Glutamatergic neuron (in vitro differentiated cells): ENCODE results near the gene RTN4IP1. TPM values are rescaled to one million over a fixed set of nuclear protein-coding genes. Genes with fewer than 3 reads are reported as not detected.

ENCODE experiments used
- DNase-seq: peaks from one replicate; pipeline ENCODE4 v3.0.0; 2022
- H3K27ac Mint-ChIP-seq: one replicate; pipeline ENCODE4 v1.8.0; 2020; ENCODE audit warnings: mild to moderate bottlenecking, mixed read lengths, inconsistent platforms; ENCODE audit not compliant: unreplicated experiment
- H3K27me3 Mint-ChIP-seq: one replicate; pipeline ENCODE4 v1.8.0; 2020; ENCODE audit warnings: mild to moderate bottlenecking, moderate library complexity, mixed read lengths, inconsistent platforms; ENCODE audit not compliant: unreplicated experiment
- H3K36me3 Mint-ChIP-seq: one replicate; pipeline ENCODE4 v1.8.0; 2020; ENCODE audit warnings: mild to moderate bottlenecking, mixed read lengths, inconsistent platforms; ENCODE audit not compliant: unreplicated experiment
- H3K4me1 Mint-ChIP-seq: one replicate; pipeline ENCODE4 v1.8.0; 2020; ENCODE audit warnings: mild to moderate bottlenecking, low read depth, mixed read lengths, inconsistent platforms; ENCODE audit not compliant: unreplicated experiment
- H3K4me3 Mint-ChIP-seq: one replicate; pipeline ENCODE4 v1.8.0; 2020; ENCODE audit warnings: mild to moderate bottlenecking, mixed read lengths, inconsistent platforms; ENCODE audit not compliant: unreplicated experiment
- H3K9me3 Mint-ChIP-seq: one replicate; pipeline ENCODE4 v1.8.0; 2020; ENCODE audit warnings: mild to moderate bottlenecking, moderate library complexity, mixed read lengths, inconsistent platforms; ENCODE audit not compliant: unreplicated experiment
- total RNA-seq: library from RNA; stranded (reverse); fragmentation: NEBNext Ultra II Directional; extraction: Animal tissue kit (Norgen Biotek cat#: 25700); gene quantifications from one replicate; pipeline ENCODE4 v1.2.1, GENCODE V29; 2021; ENCODE audit not compliant: unreplicated experiment
- TF ChIP-seq, protein P1 (sequence below): fragments of 200-600 bp; sonication (generic); IDR thresholded peaks from one replicate; pipeline ENCODE4 v1.5.0; 2021; ENCODE audit not compliant: partially characterized antibody, unreplicated experiment

RTN4IP1 gene
- total RNA-seq, 1 donor from 2014 or later, result 4.7 TPM

- TF ChIP-seq, protein P1, sequence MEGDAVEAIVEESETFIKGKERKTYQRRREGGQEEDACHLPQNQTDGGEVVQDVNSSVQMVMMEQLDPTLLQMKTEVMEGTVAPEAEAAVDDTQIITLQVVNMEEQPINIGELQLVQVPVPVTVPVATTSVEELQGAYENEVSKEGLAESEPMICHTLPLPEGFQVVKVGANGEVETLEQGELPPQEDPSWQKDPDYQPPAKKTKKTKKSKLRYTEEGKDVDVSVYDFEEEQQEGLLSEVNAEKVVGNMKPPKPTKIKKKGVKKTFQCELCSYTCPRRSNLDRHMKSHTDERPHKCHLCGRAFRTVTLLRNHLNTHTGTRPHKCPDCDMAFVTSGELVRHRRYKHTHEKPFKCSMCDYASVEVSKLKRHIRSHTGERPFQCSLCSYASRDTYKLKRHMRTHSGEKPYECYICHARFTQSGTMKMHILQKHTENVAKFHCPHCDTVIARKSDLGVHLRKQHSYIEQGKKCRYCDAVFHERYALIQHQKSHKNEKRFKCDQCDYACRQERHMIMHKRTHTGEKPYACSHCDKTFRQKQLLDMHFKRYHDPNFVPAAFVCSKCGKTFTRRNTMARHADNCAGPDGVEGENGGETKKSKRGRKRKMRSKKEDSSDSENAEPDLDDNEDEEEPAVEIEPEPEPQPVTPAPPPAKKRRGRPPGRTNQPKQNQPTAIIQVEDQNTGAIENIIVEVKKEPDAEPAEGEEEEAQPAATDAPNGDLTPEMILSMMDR, result no peak
- Mint-ChIP-seq H3K9me3 (no peaks in the 10 kb centered on the region), H3K27me3 (peaks cover 3% of the 10 kb centered on the region), H3K4me1 (peaks cover 7% of the 10 kb centered on the region), H3K4me3 (no peak overlapping the region), H3K36me3 (no peaks in the 10 kb centered on the region), H3K27ac (no peak overlapping the region)
- no peak for DNase-seq
These were observed 56.3 kb downstream of the RTN4IP1 start for GRCh38 chr6:106572875-106573585.

GRCh38 chr6:106572436-106572835, 56.9 kb downstream of the RTN4IP1 start:
- no peak for DNase-seq
- H3K4me3 Mint-ChIP-seq, result no peak overlapping the region
- TF ChIP-seq, protein P1, result no peak

GRCh38 chr6:106569428-106569827, 59.9 kb downstream of the RTN4IP1 start:
- H3K4me3 Mint-ChIP-seq, result no peak overlapping the region
- peaks cover 5% of the 10 kb centered on the region for H3K4me1 Mint-ChIP-seq
- H3K27ac Mint-ChIP-seq, result no peak overlapping the region

More at GRCh38 chr6:106572436-106572835, 56.9 kb downstream of the RTN4IP1 start:
- H3K27me3 Mint-ChIP-seq, result peaks cover 5% of the 10 kb centered on the region
- peaks cover 7% of the 10 kb centered on the region for H3K4me1 Mint-ChIP-seq
- H3K27ac Mint-ChIP-seq, result no peak overlapping the region
- H3K9me3 Mint-ChIP-seq, result no peaks in the 10 kb centered on the region
- no peaks in the 10 kb centered on the region for H3K36me3 Mint-ChIP-seq

GRCh38 chr6:106568530-106568929, 60.8 kb downstream of the RTN4IP1 start:
- TF ChIP-seq, protein P1, result no peak
- no peaks in the 10 kb centered on the region for H3K36me3 Mint-ChIP-seq
- peaks cover 5% of the 10 kb centered on the region for H3K27me3 Mint-ChIP-seq
- H3K9me3 Mint-ChIP-seq, result no peaks in the 10 kb centered on the region
- DNase-seq, result no peak
- no peak overlapping the region for H3K4me3 Mint-ChIP-seq
- H3K4me1 Mint-ChIP-seq, result peaks cover 5% of the 10 kb centered on the region
- no peak overlapping the region for H3K27ac Mint-ChIP-seq

More at GRCh38 chr6:106569428-106569827, 59.9 kb downstream of the RTN4IP1 start:
- H3K27me3 Mint-ChIP-seq, result peaks cover 5% of the 10 kb centered on the region
- DNase-seq, result no peak
- no peaks in the 10 kb centered on the region for H3K9me3 Mint-ChIP-seq
- no peaks in the 10 kb centered on the region for H3K36me3 Mint-ChIP-seq
- TF ChIP-seq, protein P1, result no peak

DNA sequence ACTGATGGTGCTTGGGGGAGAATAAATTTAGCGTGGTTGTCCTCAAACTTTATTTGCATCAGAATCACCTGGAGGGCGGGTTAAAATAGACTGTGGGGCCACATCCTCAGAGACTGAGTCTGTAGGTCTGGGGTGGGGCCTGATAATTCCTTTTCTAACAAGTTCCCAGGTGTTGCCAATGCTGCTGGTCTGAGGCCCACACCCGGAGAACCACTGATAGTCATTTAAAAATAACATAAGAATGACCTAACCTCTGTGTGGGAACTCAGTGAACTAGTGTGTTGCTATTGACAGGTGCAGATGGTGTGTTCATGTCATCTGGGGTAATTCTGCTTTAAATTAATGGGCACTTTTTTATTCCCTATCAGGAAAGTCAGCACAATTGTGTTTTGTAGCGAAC, 64.8 kb downstream of the RTN4IP1 start:
- no peak for DNase-seq
- TF ChIP-seq, protein P1, result no peak
- Mint-ChIP-seq H3K36me3 (no peaks in the 10 kb centered on the region), H3K27me3 (peaks cover 2% of the 10 kb centered on the region), H3K27ac (no peak overlapping the region), H3K4me1 (no peaks in the 10 kb centered on the region), H3K9me3 (no peaks in the 10 kb centered on the region), H3K4me3 (no peak overlapping the region)
